GM20000 (cell line): ENCODE measurements around the gene TBCE.

Experiments used
- DNase-seq: peaks from one replicate; pipeline ENCODE4 v3.0.0; 2012; ENCODE audit warnings: low spot score
- CTCF ChIP-seq: IDR thresholded peaks from 2 replicates; pipeline ENCODE4 v1.5.1; 2012; ENCODE audit warnings: mild to moderate bottlenecking, control low read depth; ENCODE audit errors: extremely low read depth, missing control alignments

TBCE gene

GRCh38 chr1:235391874-235392273 lies 24.6 kb downstream of the TBCE start:
- DNase-seq: no peak
- no peak for TF ChIP-seq CTCF

- no peak for DNase-seq
Observed at GRCh38 chr1:235397733-235398132, 30.5 kb downstream of the TBCE start.

GRCh38 chr1:235399661-235400060 lies 32.4 kb downstream of the TBCE start:
- TF ChIP-seq CTCF: no peak
- DNase-seq: no peak

More at GRCh38 chr1:235397733-235398132, 30.5 kb downstream of the TBCE start:
- TF ChIP-seq CTCF: no peak

GRCh38 chr1:235401251-235401650 lies 34.0 kb downstream of the TBCE start:
- no peak for TF ChIP-seq CTCF
- no peak for DNase-seq

GRCh38 chr1:235402457-235403200 lies 35.4 kb downstream of the TBCE start:
- DNase-seq: no peak
- TF ChIP-seq CTCF: no peak

GRCh38 chr1:235403593-235403992 lies 36.4 kb downstream of the TBCE start:
- DNase-seq: no peak
- no peak for TF ChIP-seq CTCF

GRCh38 chr1:235404190-235404589 lies 37.0 kb downstream of the TBCE start:
- DNase-seq: no peak
- TF ChIP-seq CTCF: no peak
